Ishikawa (cell line): Measurements from ENCODE around the gene NAGLU.

ENCODE experiments used
- CEBPB ChIP-seq: IDR thresholded peaks from 2 replicates; pipeline ENCODE4 v1.6.1; 2012
- CREB1 ChIP-seq: IDR thresholded peaks from 2 replicates; pipeline ENCODE4 v1.6.1; 2012; ENCODE audit warnings: low read depth
- EGR1 ChIP-seq: IDR thresholded peaks from 2 replicates; pipeline ENCODE4 v1.6.1; 2012
- EP300 ChIP-seq: IDR thresholded peaks from 2 replicates; pipeline ENCODE4 v1.6.1; 2012; ENCODE audit warnings: borderline replicate concordance
- FOXM1 ChIP-seq: IDR thresholded peaks from 2 replicates; pipeline ENCODE4 v1.6.1; 2012; ENCODE audit warnings: low read depth, borderline replicate concordance
- MAX ChIP-seq: IDR thresholded peaks from 2 replicates; pipeline ENCODE4 v1.6.1; 2012
- NFIC ChIP-seq: IDR thresholded peaks from 2 replicates; pipeline ENCODE4 v1.6.1; 2012
- RAD21 ChIP-seq: IDR thresholded peaks from 2 replicates; pipeline ENCODE4 v1.6.1; 2012; ENCODE audit warnings: low read depth
- REST ChIP-seq: IDR thresholded peaks from 2 replicates; pipeline ENCODE4 v1.6.1; 2012; ENCODE audit warnings: low read depth, mild to moderate bottlenecking
- TAF1 ChIP-seq: IDR thresholded peaks from 2 replicates; pipeline ENCODE4 v1.6.1; 2012; ENCODE audit warnings: low read depth, mild to moderate bottlenecking
- TCF12 ChIP-seq: IDR thresholded peaks from 2 replicates; pipeline ENCODE4 v1.6.1; 2012; ENCODE audit warnings: low read depth
- TEAD4 ChIP-seq: IDR thresholded peaks from 2 replicates; pipeline ENCODE4 v1.6.1; 2012
- USF1 ChIP-seq: IDR thresholded peaks from 2 replicates; pipeline ENCODE4 v1.6.1; 2012
- YY1 ChIP-seq: IDR thresholded peaks from 2 replicates; pipeline ENCODE4 v1.6.1; 2012; ENCODE audit warnings: low read depth
- ZBTB7A ChIP-seq: IDR thresholded peaks from 2 replicates; pipeline ENCODE4 v1.6.1; 2012; ENCODE audit warnings: low read depth

Gene NAGLU

GRCh38 chr17:42509409-42509808 is 26.6 kb upstream of the NAGLU start:
- no peak for TF ChIP-seq TAF1
- TF ChIP-seq CREB1, result no peak
- no peak for TF ChIP-seq TCF12
- no peak for TF ChIP-seq EGR1
- no peak for TF ChIP-seq USF1
- no peak for TF ChIP-seq ZBTB7A
- no peak for TF ChIP-seq TEAD4
- TF ChIP-seq RAD21, result no peak
- TF ChIP-seq EP300, result no peak

GRCh38 chr17:42509841-42510240 is 26.2 kb upstream of the NAGLU start:
- no peak for TF ChIP-seq NFIC
- no peak for TF ChIP-seq CREB1
- no peak for TF ChIP-seq TEAD4
- no peak for TF ChIP-seq RAD21
- no peak for TF ChIP-seq EGR1
- no peak for TF ChIP-seq TAF1
- no peak for TF ChIP-seq MAX
- TF ChIP-seq USF1, result no peak
- no peak for TF ChIP-seq CEBPB
- no peak for TF ChIP-seq EP300
- no peak for TF ChIP-seq FOXM1
- TF ChIP-seq YY1, result no peak
- no peak for TF ChIP-seq ZBTB7A
- no peak for TF ChIP-seq TCF12
- no peak for TF ChIP-seq REST

GRCh38 chr17:42512246-42512645 is 23.8 kb upstream of the NAGLU start:
- TF ChIP-seq REST, result no peak
- TF ChIP-seq EP300, result no peak
- TF ChIP-seq RAD21, result no peak
- no peak for TF ChIP-seq ZBTB7A
- TF ChIP-seq CREB1, result no peak
- TF ChIP-seq USF1, result no peak
- no peak for TF ChIP-seq NFIC
- TF ChIP-seq YY1, result no peak
- TF ChIP-seq TCF12, result no peak
- no peak for TF ChIP-seq TAF1
- TF ChIP-seq TEAD4, result no peak
- no peak for TF ChIP-seq MAX
- no peak for TF ChIP-seq FOXM1
- TF ChIP-seq EGR1, result no peak
- no peak for TF ChIP-seq CEBPB

- TF ChIP-seq TAF1 (no peak), YY1 (no peak), CREB1 (no peak), TCF12 (no peak)
These were observed 23.2 kb upstream of the NAGLU start for GRCh38 chr17:42512733-42513251.

GRCh38 chr17:42513686-42514085 is 22.4 kb upstream of the NAGLU start:
- TF ChIP-seq EP300, result no peak
- no peak for TF ChIP-seq YY1
- TF ChIP-seq TCF12, result no peak
- TF ChIP-seq CEBPB, result no peak
- TF ChIP-seq RAD21, result no peak
- no peak for TF ChIP-seq TAF1
- TF ChIP-seq EGR1, result no peak

GRCh38 chr17:42514279-42514678 is 21.8 kb upstream of the NAGLU start:
- no peak for TF ChIP-seq REST
- TF ChIP-seq YY1, result no peak
- no peak for TF ChIP-seq RAD21
- no peak for TF ChIP-seq CEBPB
- TF ChIP-seq FOXM1, result no peak
- no peak for TF ChIP-seq TEAD4
- TF ChIP-seq USF1, result no peak
- no peak for TF ChIP-seq TAF1
- TF ChIP-seq TCF12, result no peak
- TF ChIP-seq EGR1, result no peak
- TF ChIP-seq MAX, result no peak
- no peak for TF ChIP-seq NFIC
- TF ChIP-seq EP300, result no peak
- no peak for TF ChIP-seq CREB1
